ENCODE data around the gene ACP2.
A peak's percentile ranks its signal among the peaks of the same experiment; 100 is the strongest.

The ACP2 gene

DNA sequence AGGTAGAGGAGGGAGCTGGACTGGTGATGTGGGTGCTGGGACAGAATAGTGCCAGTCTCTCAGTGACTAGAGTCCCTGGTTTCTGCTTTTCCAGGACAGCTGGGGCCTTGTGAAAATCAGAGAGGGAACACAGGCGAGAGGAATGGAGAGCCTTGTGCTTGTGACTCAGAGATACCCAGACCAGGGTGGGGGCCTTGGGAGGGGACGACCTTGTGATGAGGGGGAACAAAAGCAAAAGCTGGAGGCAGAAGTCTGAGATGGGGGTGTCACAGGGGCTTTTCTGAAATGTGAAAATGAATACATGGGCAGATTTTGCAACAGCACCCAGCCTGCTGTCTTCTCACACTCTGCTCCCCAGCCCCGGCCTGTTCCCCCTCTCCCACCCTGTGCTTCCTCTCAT is 5.8 kb upstream of the ACP2 start:
- no peak overlapping the region for H3K4me3 ChIP-seq (replicated peaks in 1 of 2; ENCODE audit: low read depth in 2 of 2, low read length in 2 of 2)
- TF ChIP-seq, protein P1, sequence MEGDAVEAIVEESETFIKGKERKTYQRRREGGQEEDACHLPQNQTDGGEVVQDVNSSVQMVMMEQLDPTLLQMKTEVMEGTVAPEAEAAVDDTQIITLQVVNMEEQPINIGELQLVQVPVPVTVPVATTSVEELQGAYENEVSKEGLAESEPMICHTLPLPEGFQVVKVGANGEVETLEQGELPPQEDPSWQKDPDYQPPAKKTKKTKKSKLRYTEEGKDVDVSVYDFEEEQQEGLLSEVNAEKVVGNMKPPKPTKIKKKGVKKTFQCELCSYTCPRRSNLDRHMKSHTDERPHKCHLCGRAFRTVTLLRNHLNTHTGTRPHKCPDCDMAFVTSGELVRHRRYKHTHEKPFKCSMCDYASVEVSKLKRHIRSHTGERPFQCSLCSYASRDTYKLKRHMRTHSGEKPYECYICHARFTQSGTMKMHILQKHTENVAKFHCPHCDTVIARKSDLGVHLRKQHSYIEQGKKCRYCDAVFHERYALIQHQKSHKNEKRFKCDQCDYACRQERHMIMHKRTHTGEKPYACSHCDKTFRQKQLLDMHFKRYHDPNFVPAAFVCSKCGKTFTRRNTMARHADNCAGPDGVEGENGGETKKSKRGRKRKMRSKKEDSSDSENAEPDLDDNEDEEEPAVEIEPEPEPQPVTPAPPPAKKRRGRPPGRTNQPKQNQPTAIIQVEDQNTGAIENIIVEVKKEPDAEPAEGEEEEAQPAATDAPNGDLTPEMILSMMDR (IDR thresholded peaks at IDR 0.05; ENCODE audit: low read depth, low read length) = no peak
- DNase-seq (ENCODE audit: low read depth in 2 of 2) = peak; percentile 36 to 41

DNA sequence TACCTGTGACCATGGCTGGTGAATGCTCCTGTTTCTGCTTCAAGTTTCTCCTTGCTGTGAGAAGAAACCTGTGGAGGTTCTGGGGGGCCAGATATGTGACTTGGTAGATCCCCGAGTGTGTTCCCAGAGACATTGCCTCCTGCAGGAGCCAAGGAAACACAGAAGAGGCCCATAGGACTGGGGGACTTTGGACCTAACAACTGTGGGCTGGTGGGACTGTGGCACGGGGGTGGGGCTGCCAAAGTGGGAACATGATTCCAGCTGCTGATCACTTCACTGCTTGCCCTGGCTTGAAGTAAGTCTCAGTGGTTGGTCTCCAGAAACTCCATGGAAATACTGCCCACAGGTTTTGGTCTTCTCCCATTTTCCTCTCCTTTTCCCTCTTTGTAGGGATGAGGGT is 5.0 kb upstream of the ACP2 start:
- no peak for DNase-seq (ENCODE audit: low read depth in 2 of 2)
- TF ChIP-seq, protein P1 (IDR thresholded peaks at IDR 0.05; ENCODE audit: low read depth, low read length) = no peak
- H3K4me3 ChIP-seq (replicated peaks in 1 of 2; ENCODE audit: low read depth in 2 of 2, low read length in 2 of 2) = no peak overlapping the region

DNA sequence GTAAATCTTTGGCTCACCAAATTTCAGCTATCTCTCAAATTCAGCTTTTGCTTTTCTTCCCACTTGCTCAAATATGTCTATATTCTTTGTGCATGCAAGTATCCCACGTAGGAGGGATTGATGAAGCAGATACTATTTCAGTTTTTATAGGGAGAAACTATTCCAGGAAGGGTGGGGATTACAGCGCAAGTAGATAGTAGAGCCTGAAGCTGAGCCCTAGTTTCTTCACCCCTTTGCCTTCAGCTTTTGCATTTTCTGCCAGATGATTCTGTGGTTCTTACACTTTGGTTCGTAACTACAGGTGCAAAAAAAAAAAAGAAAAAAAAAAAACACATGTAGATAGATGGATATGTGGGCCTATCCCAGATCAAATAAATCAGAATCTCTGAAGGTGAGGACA is 3.1 kb upstream of the ACP2 start:
- DNase-seq (ENCODE audit: low read depth in 2 of 2) = no peak
- no peak overlapping the region for H3K4me3 ChIP-seq (replicated peaks in 1 of 2; ENCODE audit: low read depth in 2 of 2, low read length in 2 of 2)
- TF ChIP-seq, protein P1 (IDR thresholded peaks at IDR 0.05; ENCODE audit: low read depth, low read length) = no peak

DNA sequence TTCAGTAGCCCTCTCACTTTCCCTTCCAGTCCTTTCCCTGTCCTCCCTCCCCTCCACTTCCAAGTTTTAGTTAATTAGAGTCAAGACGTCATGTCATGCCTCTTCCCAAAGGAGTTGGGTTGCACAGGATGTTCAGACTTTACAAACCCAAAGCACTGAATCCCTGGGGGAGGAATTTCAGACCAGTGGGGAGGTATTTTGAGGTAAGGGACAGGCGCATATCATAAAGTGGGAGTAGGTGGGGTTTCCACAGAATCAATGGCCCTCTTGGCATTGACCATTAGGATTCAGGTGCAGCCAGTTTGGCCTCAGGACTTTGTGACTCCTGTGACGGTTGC is 733 bp upstream of the ACP2 start:
- DNase-seq (ENCODE audit: low read depth in 2 of 2) = no peak
- TF ChIP-seq, protein P1 (IDR thresholded peaks at IDR 0.05; ENCODE audit: low read depth, low read length) = no peak

DNA sequence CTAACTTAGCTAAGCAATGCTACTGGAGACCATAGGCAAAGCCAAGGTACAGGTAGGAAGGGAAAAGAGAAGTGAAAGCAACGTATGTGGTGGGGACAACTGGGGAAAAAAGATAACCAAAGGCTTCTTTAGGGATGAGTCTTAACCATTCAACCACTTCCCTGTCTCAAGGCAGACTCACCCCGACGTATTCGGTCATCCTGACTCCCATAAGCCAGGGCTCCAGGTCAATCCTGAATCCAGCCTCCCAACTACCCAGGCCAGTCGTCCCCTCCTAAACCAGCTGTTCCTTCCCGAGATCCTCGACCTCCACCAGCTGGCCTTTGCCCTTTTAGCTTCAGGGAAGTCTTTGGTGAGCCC is 330 bp downstream of the ACP2 start:
- TF ChIP-seq, protein P1 (IDR thresholded peaks at IDR 0.05; ENCODE audit: low read depth, low read length) = no peak
- peak overlapping the region; percentile 72 to 94 for H3K4me3 ChIP-seq (replicated peaks in 1 of 2; ENCODE audit: low read depth in 2 of 2, low read length in 2 of 2)
- peak in 1 of 2 donors; percentile 53 for DNase-seq (ENCODE audit: low read depth in 2 of 2)

More for the DNA sequence above, 733 bp upstream of the ACP2 start:
- H3K4me3 ChIP-seq (replicated peaks in 1 of 2; ENCODE audit: low read depth in 2 of 2, low read length in 2 of 2) = peak overlapping the region; percentile 72 to 94

DNA sequence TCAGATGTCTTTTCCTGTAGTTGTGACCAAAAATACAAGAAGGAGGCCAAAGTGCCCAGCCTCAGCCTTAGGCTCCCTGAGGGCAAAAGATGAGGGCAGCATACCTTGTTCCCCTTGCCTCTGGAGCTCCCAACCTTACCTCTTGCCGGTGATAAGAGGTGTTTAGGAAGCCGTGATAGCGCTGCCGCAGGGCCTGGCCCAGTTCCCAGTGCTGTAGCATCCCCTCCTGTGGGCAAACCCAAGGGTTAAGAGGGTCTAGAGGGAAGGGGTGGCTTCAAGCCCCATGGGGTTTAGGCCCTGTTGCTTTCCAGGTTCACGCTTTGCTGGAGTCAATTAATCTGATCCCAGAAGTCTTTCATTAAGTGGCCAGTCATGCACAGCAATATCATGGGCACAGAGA is 1.1 kb downstream of the ACP2 start:
- no peak overlapping the region for H3K4me3 ChIP-seq (replicated peaks in 1 of 2; ENCODE audit: low read depth in 2 of 2, low read length in 2 of 2)
- no peak for DNase-seq (ENCODE audit: low read depth in 2 of 2)
- TF ChIP-seq, protein P1 (IDR thresholded peaks at IDR 0.05; ENCODE audit: low read depth, low read length) = no peak

DNA sequence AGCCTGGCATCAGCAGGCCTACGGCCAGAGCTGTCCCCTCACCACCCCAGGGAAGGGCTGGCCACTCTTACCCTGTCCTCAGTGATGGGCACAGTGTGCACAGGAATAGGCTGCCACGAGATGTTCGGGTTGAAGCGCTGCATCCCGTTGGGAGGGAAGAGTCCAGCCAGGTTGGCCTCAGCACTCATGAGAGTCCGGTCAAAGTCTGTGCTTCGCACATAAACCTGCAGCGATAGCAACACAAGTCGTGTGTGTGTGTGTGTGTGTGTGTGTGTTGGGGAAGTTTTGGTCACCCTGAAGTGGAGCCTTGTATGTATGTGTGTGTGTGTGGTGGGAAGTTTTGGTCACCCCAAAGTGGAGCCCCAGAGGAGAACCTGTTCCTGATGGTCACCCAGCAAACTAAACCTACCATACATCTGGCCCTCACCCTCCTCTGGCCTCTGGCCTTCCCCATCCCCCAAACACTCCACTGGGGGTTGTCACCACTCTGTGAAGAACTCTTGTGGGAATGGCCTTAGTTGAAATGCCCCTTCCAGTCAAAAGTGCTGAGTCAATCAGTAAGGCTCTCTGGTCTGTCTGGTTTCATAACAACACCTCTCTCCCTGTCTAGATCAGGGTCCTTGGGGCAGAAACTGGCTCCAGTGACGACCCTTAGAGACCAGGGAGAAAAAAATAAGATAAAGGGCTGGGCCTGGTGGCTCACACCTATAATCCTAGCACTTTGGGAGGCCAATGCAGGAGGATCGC is 2.8 kb downstream of the ACP2 start:
- TF ChIP-seq, protein P1 (IDR thresholded peaks at IDR 0.05; ENCODE audit: low read depth, low read length) = no peak
- no peak overlapping the region for H3K4me3 ChIP-seq (replicated peaks in 1 of 2; ENCODE audit: low read depth in 2 of 2, low read length in 2 of 2)
- no peak for DNase-seq (ENCODE audit: low read depth in 2 of 2)
